Measurements from ENCODE around the gene FRMD4B. TPM values are rescaled to one million over a fixed set of nuclear protein-coding genes. Genes with fewer than 3 reads are reported as not detected.

The FRMD4B gene
- total and polyA plus RNA-seq, 10 of the 15 experiments (the other 5 are each of a cell fraction or from before 2014, with no cell fraction given): 3.9 to 11.4 (median 8.0) TPM

DNA sequence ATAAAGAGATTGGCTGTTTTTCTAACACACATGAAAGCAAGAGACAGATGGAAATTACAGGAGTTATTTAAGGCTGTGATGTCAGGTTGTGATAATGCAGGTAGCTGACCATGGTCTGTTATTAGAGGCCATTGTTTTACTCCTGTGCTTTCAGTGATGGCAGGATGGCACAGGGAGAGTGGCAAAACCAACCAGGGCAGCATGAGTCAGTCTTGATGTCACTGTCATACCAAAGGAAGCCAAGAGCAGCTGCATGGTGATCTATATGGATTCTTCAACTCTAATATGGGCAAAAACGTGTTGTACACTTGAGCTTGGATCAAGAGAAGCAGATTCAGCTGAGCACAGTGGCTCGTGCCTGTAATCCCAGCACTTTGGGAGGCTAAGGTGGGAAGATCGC is 171.6 kb downstream of the FRMD4B start:
- Histone ChIP-seq H2AFZ (ENCODE audit: control insufficient read depth, low read depth, low read length) (no peak overlapping the region), H3K36me3 (ENCODE audit: control insufficient read depth in 2 of 2, insufficient read depth in 2 of 2, low read length in 1 of 2) (no peaks in the 10 kb centered on the region), H3K4me1 (ENCODE audit: control insufficient read depth, insufficient read depth, low read length) (no peaks in the 10 kb centered on the region), H4K20me1 (ENCODE audit: control insufficient read depth, insufficient read depth) (no peaks in the 10 kb centered on the region), H3K27ac (ENCODE audit: control insufficient read depth, insufficient read depth) (no peak overlapping the region), H3K9ac (ENCODE audit: control insufficient read depth, insufficient read depth, low read length) (no peak overlapping the region), H3K9me3 (replicated peaks; ENCODE audit: control insufficient read depth, insufficient read depth, low read length) (no peaks in the 10 kb centered on the region), H3K79me2 (ENCODE audit: control insufficient read depth, insufficient read depth, low read length) (no peaks in the 10 kb centered on the region), H3K27me3 (replicated peaks in 1 of 2; ENCODE audit: control insufficient read depth in 2 of 2, insufficient read depth in 2 of 2, low read length in 1 of 2) (no peaks in the 10 kb centered on the region), H3K4me3 (no peak overlapping the region), H3K4me2 (ENCODE audit: control insufficient read depth, insufficient read depth) (no peak overlapping the region)
- intact Hi-C loops (cut with micrococcal nuclease; ENCODE audit: unreplicated experiment) (no loop called here), in situ Hi-C loops (cut with MboI) (no loop called here)
- peak; percentile 32 for ATAC-seq
- BruUV-seq (replicated peaks): no TSS peak
- POLR2A ChIA-PET: no interaction called here
- SMC1A ChIA-PET (ENCODE audit: uncharacterized antibody, unreplicated experiment): interaction anchor here (0.7 to 3.1 kb wide), 5 partner anchors 15 to 53 kb away, joined by 3 to 23 read pairs (median 4); no protein-coding TSS in a partner anchor
- no peak for DNase-seq (ENCODE audit: low read depth, low spot score)
- WGBS (ENCODE audit: insufficient coverage, insufficient replicate concordance, low lambda C conversion rate, missing lambda C conversion rate): 32% methylated on average over 3 of the region's 3 CpGs
- FAIRE-seq: no peak
- CTCF ChIA-PET: interaction anchor here (0.7 to 1.4 kb wide), 5 partner anchors 14 to 97 kb away, joined by 3 to 5 read pairs (median 3); no protein-coding TSS in a partner anchor
- RAD21 ChIA-PET (ENCODE audit: unreplicated experiment): no interaction called here
- no peak for TF ChIP-seq BHLHE40 (IDR thresholded peaks at IDR 0.05; ENCODE audit: borderline replicate concordance in 1 of 2, low read depth in 2 of 2, low read length in 1 of 2)
- TF ChIP-seq TCF7 (IDR thresholded peaks at IDR 0.05; ENCODE audit: borderline replicate concordance): no peak
- no peak for TF ChIP-seq DPF2 (IDR thresholded peaks at IDR 0.05)
- no peak for TF ChIP-seq NR2C2 (IDR thresholded peaks at IDR 0.05; ENCODE audit: borderline replicate concordance, control insufficient read depth, insufficient read length, low read depth)
- TF ChIP-seq MEF2B (IDR thresholded peaks at IDR 0.05; ENCODE audit: partially characterized antibody, poor library complexity, severe bottlenecking): no peak

DNA sequence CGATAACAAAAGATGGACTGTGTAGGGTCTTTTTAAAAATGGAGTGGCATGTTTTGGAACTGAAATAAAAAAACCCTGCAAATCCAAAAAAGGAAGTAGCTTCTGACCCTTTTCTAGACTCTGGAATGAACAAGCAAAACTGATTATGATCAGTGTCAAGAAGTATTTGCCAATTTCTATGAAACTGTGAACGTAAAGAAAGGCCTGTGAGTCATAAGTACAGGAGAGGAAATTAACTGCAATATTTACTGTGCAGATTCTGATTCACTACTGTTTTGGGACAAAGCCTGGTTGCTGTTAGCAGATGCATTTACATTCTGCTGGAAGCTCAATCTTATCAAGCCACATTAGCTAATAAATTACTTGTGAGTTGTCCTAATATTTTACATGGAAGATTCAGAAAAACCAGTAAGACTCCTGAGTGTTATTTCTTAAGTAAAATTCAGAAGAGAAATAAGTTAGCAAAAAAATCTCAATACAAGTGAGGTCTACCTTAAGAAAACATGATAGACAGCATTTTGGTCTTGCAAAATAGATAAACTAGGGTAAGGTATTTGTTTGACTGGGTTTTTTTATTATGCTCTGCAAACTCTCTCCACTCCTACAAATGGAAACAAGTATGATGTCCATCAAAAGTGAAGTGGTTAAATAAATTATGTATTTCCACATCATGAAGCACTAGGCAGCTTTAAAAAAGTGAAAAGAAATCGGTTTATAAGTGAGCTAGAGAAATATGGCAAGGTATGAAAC is 173.3 kb downstream of the FRMD4B start:
- no peaks in the 10 kb centered on the region for H3K36me3 ChIP-seq (ENCODE audit: control insufficient read depth in 2 of 2, insufficient read depth in 2 of 2, low read length in 1 of 2)
- in situ Hi-C loops (cut with MboI) (no loop called here), intact Hi-C loops (cut with micrococcal nuclease; ENCODE audit: unreplicated experiment) (no loop called here)
- ATAC-seq (peak; percentile 92), DNase-seq (ENCODE audit: low read depth, low spot score) (no peak), FAIRE-seq (peak; percentile 56)
- CTCF ChIA-PET: interaction anchor here (0.6 to 1.8 kb wide), 8 partner anchors 10 to 138 kb away, joined by 3 to 7 read pairs (median 4); no protein-coding TSS in a partner anchor
- no peak overlapping the region for H3K9ac ChIP-seq (ENCODE audit: control insufficient read depth, insufficient read depth, low read length)
- H3K4me1 ChIP-seq (ENCODE audit: control insufficient read depth, insufficient read depth, low read length): no peaks in the 10 kb centered on the region
- no peaks in the 10 kb centered on the region for H4K20me1 ChIP-seq (ENCODE audit: control insufficient read depth, insufficient read depth)
- SMC1A ChIA-PET (ENCODE audit: uncharacterized antibody, unreplicated experiment): interaction anchor here (0.6 to 3.1 kb wide), 17 partner anchors 8 to 114 kb away, joined by 3 to 23 read pairs (median 4); no protein-coding TSS in a partner anchor
- no TSS peak for BruUV-seq (replicated peaks)
- H3K4me3 ChIP-seq: no peak overlapping the region
- H3K27ac ChIP-seq (ENCODE audit: control insufficient read depth, insufficient read depth): no peak overlapping the region
- no peaks in the 10 kb centered on the region for H3K79me2 ChIP-seq (ENCODE audit: control insufficient read depth, insufficient read depth, low read length)
- H3K27me3 ChIP-seq (replicated peaks in 1 of 2; ENCODE audit: control insufficient read depth in 2 of 2, insufficient read depth in 2 of 2, low read length in 1 of 2): no peaks in the 10 kb centered on the region
- WGBS (ENCODE audit: insufficient coverage, insufficient replicate concordance, low lambda C conversion rate, missing lambda C conversion rate): 2% methylated on average over 3 of the region's 3 CpGs
- no peak overlapping the region for H2AFZ ChIP-seq (ENCODE audit: control insufficient read depth, low read depth, low read length)
- POLR2A ChIA-PET: interaction anchor here (0.7 to 1.6 kb wide), 5 partner anchors 11 to 279 kb away, joined by 3 to 13 read pairs (median 3); no protein-coding TSS in a partner anchor
- RAD21 ChIA-PET (ENCODE audit: unreplicated experiment): interaction anchor here (0.9 to 1.7 kb wide), 5 partner anchors 9 to 94 kb away, joined by 3 to 7 read pairs (median 4); no protein-coding TSS in a partner anchor
- no peaks in the 10 kb centered on the region for H3K9me3 ChIP-seq (replicated peaks; ENCODE audit: control insufficient read depth, insufficient read depth, low read length)
- no peak overlapping the region for H3K4me2 ChIP-seq (ENCODE audit: control insufficient read depth, insufficient read depth)
- TF ChIP-seq JUNB (IDR thresholded peaks at IDR 0.05): peak; percentile 78
- TF ChIP-seq, protein P1, sequence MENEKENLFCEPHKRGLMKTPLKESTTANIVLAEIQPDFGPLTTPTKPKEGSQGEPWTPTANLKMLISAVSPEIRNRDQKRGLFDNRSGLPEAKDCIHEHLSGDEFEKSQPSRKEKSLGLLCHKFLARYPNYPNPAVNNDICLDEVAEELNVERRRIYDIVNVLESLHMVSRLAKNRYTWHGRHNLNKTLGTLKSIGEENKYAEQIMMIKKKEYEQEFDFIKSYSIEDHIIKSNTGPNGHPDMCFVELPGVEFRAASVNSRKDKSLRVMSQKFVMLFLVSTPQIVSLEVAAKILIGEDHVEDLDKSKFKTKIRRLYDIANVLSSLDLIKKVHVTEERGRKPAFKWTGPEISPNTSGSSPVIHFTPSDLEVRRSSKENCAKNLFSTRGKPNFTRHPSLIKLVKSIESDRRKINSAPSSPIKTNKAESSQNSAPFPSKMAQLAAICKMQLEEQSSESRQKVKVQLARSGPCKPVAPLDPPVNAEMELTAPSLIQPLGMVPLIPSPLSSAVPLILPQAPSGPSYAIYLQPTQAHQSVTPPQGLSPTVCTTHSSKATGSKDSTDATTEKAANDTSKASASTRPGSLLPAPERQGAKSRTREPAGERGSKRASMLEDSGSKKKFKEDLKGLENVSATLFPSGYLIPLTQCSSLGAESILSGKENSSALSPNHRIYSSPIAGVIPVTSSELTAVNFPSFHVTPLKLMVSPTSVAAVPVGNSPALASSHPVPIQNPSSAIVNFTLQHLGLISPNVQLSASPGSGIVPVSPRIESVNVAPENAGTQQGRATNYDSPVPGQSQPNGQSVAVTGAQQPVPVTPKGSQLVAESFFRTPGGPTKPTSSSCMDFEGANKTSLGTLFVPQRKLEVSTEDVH (IDR thresholded peaks at IDR 0.05; ENCODE audit: low read depth, partially characterized antibody): no peak
- no peak for TF ChIP-seq NR2C2 (IDR thresholded peaks at IDR 0.05; ENCODE audit: borderline replicate concordance, control insufficient read depth, insufficient read length, low read depth)
- peak; percentile 54; the same call in 1 of the 2 replicates for TF ChIP-seq MTA2 (IDR thresholded peaks at IDR 0.05; ENCODE audit: low read depth)
- TF ChIP-seq BCL11A (IDR thresholded peaks at IDR 0.05; ENCODE audit: low read depth, low read length): peak; percentile 13; the same call in 1 of the 2 replicates
